ENCODE results near the gene ARL4C. TPM values are rescaled to one million over a fixed set of nuclear protein-coding genes. Genes with fewer than 3 reads are reported as not detected.
A peak's percentile ranks its signal among the peaks of the same experiment; 100 is the strongest.
"Not testable (repeated sequence)": the region's sequence is repeated elsewhere in the genome, so short reads cannot be mapped to it uniquely, and the experiment has no call there.

ARL4C gene
- total and polyA plus RNA-seq, 5 donors from 2014 or later: 103 to 407 (median 152) TPM

GRCh38 chr2:234458466-234458865, 38.4 kb downstream of the ARL4C start:
- H3K4me3 Mint-ChIP-seq: peak overlapping the region in 2 of 4 donors; percentile 52 to 93

GRCh38 chr2:234457421-234457820, 39.5 kb downstream of the ARL4C start:
- H3K27ac ChIP-seq (ENCODE audit: insufficient read depth, low read length, poor library complexity, severe bottlenecking): no peak overlapping the region
- ATAC-seq (ENCODE audit: low read depth in 2 of 2): no peak
- H3K27ac Mint-ChIP-seq: peak overlapping the region in 2 of 3 donors; percentile 62 to 81
- peak overlapping the region in 2 of 4 donors; percentile 15 to 48 for H3K4me3 Mint-ChIP-seq
- H3K4me1 ChIP-seq (ENCODE audit: control insufficient read depth, insufficient read depth, low read length, poor library complexity, severe bottlenecking): peaks cover 72% of the 10 kb centered on the region
- no peaks in the 10 kb centered on the region for H3K36me3 ChIP-seq (ENCODE audit: control insufficient read depth, insufficient read depth, low read length)
- peaks cover under 1% of the 10 kb centered on the region for H3K27me3 Mint-ChIP-seq
- H3K9me3 Mint-ChIP-seq: peaks cover 0 to 9% (median 1%) of the 10 kb centered on the region in 7 donors
- peaks cover 32 to 79% (median 53%) of the 10 kb centered on the region in 4 donors for H3K4me1 Mint-ChIP-seq
- DNase-seq: no peak
- H3K36me3 Mint-ChIP-seq: peaks cover 6% of the 10 kb centered on the region
- no peaks in the 10 kb centered on the region for H3K9me3 ChIP-seq (ENCODE audit: control insufficient read depth in 2 of 2, low read length in 2 of 2)
- no peaks in the 10 kb centered on the region for H3K27me3 ChIP-seq (ENCODE audit: control insufficient read depth, insufficient read depth, low read length)
- H3K4me3 ChIP-seq (ENCODE audit: low read depth, low read length): no peak overlapping the region

More at GRCh38 chr2:234458466-234458865, 38.4 kb downstream of the ARL4C start:
- H3K36me3 ChIP-seq (ENCODE audit: control insufficient read depth, insufficient read depth, low read length): no peaks in the 10 kb centered on the region
- DNase-seq: no peak
- Mint-ChIP-seq H3K27me3 (no peaks in the 10 kb centered on the region), H3K4me1 (peaks cover 32 to 85% (median 56%) of the 10 kb centered on the region in 4 donors), H3K27ac (peak overlapping the region; percentile 93 to 97 (median 94)), H3K36me3 (no peaks in the 10 kb centered on the region), H3K9me3 (peaks cover 0 to 9% (median 0%) of the 10 kb centered on the region in 7 donors)
- H3K4me1 ChIP-seq (ENCODE audit: control insufficient read depth, insufficient read depth, low read length, poor library complexity, severe bottlenecking): peaks cover 73% of the 10 kb centered on the region
- no peaks in the 10 kb centered on the region for H3K27me3 ChIP-seq (ENCODE audit: control insufficient read depth, insufficient read depth, low read length)
- H3K27ac ChIP-seq (ENCODE audit: insufficient read depth, low read length, poor library complexity, severe bottlenecking): no peak overlapping the region
- H3K4me3 ChIP-seq (ENCODE audit: low read depth, low read length): peak overlapping the region; percentile 14
- no peaks in the 10 kb centered on the region for H3K9me3 ChIP-seq (ENCODE audit: control insufficient read depth in 2 of 2, low read length in 2 of 2)
- ATAC-seq (ENCODE audit: low read depth in 2 of 2): no peak

- Histone ChIP-seq H3K27ac (ENCODE audit: insufficient read depth, low read length, poor library complexity, severe bottlenecking) (peak overlapping the region; percentile 95), H3K4me3 (ENCODE audit: low read depth, low read length) (peak overlapping the region; percentile 100), H3K4me1 (ENCODE audit: control insufficient read depth, insufficient read depth, low read length, poor library complexity, severe bottlenecking) (peaks cover 73% of the 10 kb centered on the region)
- H3K27me3 ChIP-seq (ENCODE audit: control insufficient read depth, insufficient read depth, low read length); H3K27me3 Mint-ChIP-seq; H3K36me3 ChIP-seq (ENCODE audit: control insufficient read depth, insufficient read depth, low read length); H3K9me3 Mint-ChIP-seq; ATAC-seq (ENCODE audit: low read depth in 2 of 2); DNase-seq; H3K9me3 ChIP-seq (ENCODE audit: control insufficient read depth in 2 of 2, low read length in 2 of 2): not testable (repeated sequence)
- Mint-ChIP-seq H3K4me3 (peak overlapping the region; percentile 87 to 96 (median 92)), H3K36me3 (peaks cover 26% of the 10 kb centered on the region), H3K27ac (peak overlapping the region; percentile 88 to 98 (median 94)), H3K4me1 (peaks cover 36 to 81% (median 56%) of the 10 kb centered on the region in 4 donors)
Observed at GRCh38 chr2:234455246-234455645, 41.6 kb downstream of the ARL4C start.

- DNase-seq: peak in 2 of 3 donors; percentile 79 to 91
- peaks cover 32% of the 10 kb centered on the region for H3K36me3 Mint-ChIP-seq
- H3K27ac ChIP-seq (ENCODE audit: insufficient read depth, low read length, poor library complexity, severe bottlenecking): peak overlapping the region; percentile 95
Observed at GRCh38 chr2:234454433-234454832, 42.4 kb downstream of the ARL4C start.

GRCh38 chr2:234453216-234453615, 43.7 kb downstream of the ARL4C start:
- Mint-ChIP-seq H3K36me3 (peaks cover 36% of the 10 kb centered on the region), H3K4me3 (peak overlapping the region; percentile 87 to 96 (median 92)), H3K27ac (peak overlapping the region; percentile 88 to 94 (median 94)), H3K4me1 (peaks cover 36 to 83% (median 50%) of the 10 kb centered on the region in 4 donors), H3K9me3 (peaks cover 0 to 8% (median 3%) of the 10 kb centered on the region in 7 donors), H3K27me3 (peaks cover 6% of the 10 kb centered on the region)
- Histone ChIP-seq H3K9me3 (ENCODE audit: control insufficient read depth in 2 of 2, low read length in 2 of 2) (no peaks in the 10 kb centered on the region), H3K4me3 (ENCODE audit: low read depth, low read length) (peak overlapping the region; percentile 100), H3K36me3 (ENCODE audit: control insufficient read depth, insufficient read depth, low read length) (peaks cover 23% of the 10 kb centered on the region), H3K27ac (ENCODE audit: insufficient read depth, low read length, poor library complexity, severe bottlenecking) (peak overlapping the region; percentile 95), H3K4me1 (ENCODE audit: control insufficient read depth, insufficient read depth, low read length, poor library complexity, severe bottlenecking) (peaks cover 75% of the 10 kb centered on the region), H3K27me3 (ENCODE audit: control insufficient read depth, insufficient read depth, low read length) (no peaks in the 10 kb centered on the region)
- DNase-seq (peak in 2 of 3 donors; percentile 47 to 60), ATAC-seq (ENCODE audit: low read depth in 2 of 2) (peak in 1 of 2 donors; percentile 10)

More at GRCh38 chr2:234454433-234454832, 42.4 kb downstream of the ARL4C start:
- peaks cover 13% of the 10 kb centered on the region for H3K36me3 ChIP-seq (ENCODE audit: control insufficient read depth, insufficient read depth, low read length)
- no peaks in the 10 kb centered on the region for H3K27me3 ChIP-seq (ENCODE audit: control insufficient read depth, insufficient read depth, low read length)
- peak; percentile 78 to 80 for ATAC-seq (ENCODE audit: low read depth in 2 of 2)
- Mint-ChIP-seq H3K27me3 (peaks cover 6% of the 10 kb centered on the region), H3K9me3 (peaks cover 0 to 9% (median 3%) of the 10 kb centered on the region in 7 donors), H3K4me1 (peaks cover 37 to 83% (median 54%) of the 10 kb centered on the region in 4 donors), H3K4me3 (peak overlapping the region; percentile 87 to 96 (median 92)), H3K27ac (peak overlapping the region; percentile 88 to 94 (median 94))
- H3K4me1 ChIP-seq (ENCODE audit: control insufficient read depth, insufficient read depth, low read length, poor library complexity, severe bottlenecking): peaks cover 73% of the 10 kb centered on the region
- H3K4me3 ChIP-seq (ENCODE audit: low read depth, low read length): peak overlapping the region; percentile 100
- H3K9me3 ChIP-seq (ENCODE audit: control insufficient read depth in 2 of 2, low read length in 2 of 2): no peaks in the 10 kb centered on the region

- H3K36me3 Mint-ChIP-seq: peaks cover 36% of the 10 kb centered on the region
- Histone ChIP-seq H3K9me3 (ENCODE audit: control insufficient read depth in 2 of 2, low read length in 2 of 2) (no peaks in the 10 kb centered on the region), H3K27me3 (ENCODE audit: control insufficient read depth, insufficient read depth, low read length) (no peaks in the 10 kb centered on the region), H3K36me3 (ENCODE audit: control insufficient read depth, insufficient read depth, low read length) (peaks cover 23% of the 10 kb centered on the region), H3K4me3 (ENCODE audit: low read depth, low read length) (peak overlapping the region; percentile 100), H3K27ac (ENCODE audit: insufficient read depth, low read length, poor library complexity, severe bottlenecking) (peak overlapping the region; percentile 95), H3K4me1 (ENCODE audit: control insufficient read depth, insufficient read depth, low read length, poor library complexity, severe bottlenecking) (peaks cover 87% of the 10 kb centered on the region)
- H3K27me3 Mint-ChIP-seq: peaks cover 6% of the 10 kb centered on the region
- H3K27ac Mint-ChIP-seq: peak overlapping the region; percentile 88 to 95 (median 94)
- peak overlapping the region; percentile 87 to 96 (median 92) for H3K4me3 Mint-ChIP-seq
- ATAC-seq (ENCODE audit: low read depth in 2 of 2) (peak; percentile 35 to 44), DNase-seq (peak in 2 of 3 donors; percentile 66 to 73)
- peaks cover 32 to 85% (median 59%) of the 10 kb centered on the region in 4 donors for H3K4me1 Mint-ChIP-seq
- peaks cover 0 to 5% (median 0%) of the 10 kb centered on the region in 7 donors for H3K9me3 Mint-ChIP-seq
Observed at GRCh38 chr2:234451852-234452625, 44.8 kb downstream of the ARL4C start.

GRCh38 chr2:234451242-234451641, 45.6 kb downstream of the ARL4C start:
- Histone ChIP-seq H3K4me3 (ENCODE audit: low read depth, low read length) (peak overlapping the region; percentile 100), H3K27me3 (ENCODE audit: control insufficient read depth, insufficient read depth, low read length) (no peaks in the 10 kb centered on the region), H3K4me1 (ENCODE audit: control insufficient read depth, insufficient read depth, low read length, poor library complexity, severe bottlenecking) (peaks cover 91% of the 10 kb centered on the region), H3K36me3 (ENCODE audit: control insufficient read depth, insufficient read depth, low read length) (peaks cover 23% of the 10 kb centered on the region), H3K9me3 (ENCODE audit: control insufficient read depth in 2 of 2, low read length in 2 of 2) (no peaks in the 10 kb centered on the region), H3K27ac (ENCODE audit: insufficient read depth, low read length, poor library complexity, severe bottlenecking) (peak overlapping the region; percentile 95)
- Mint-ChIP-seq H3K27me3 (peaks cover 6% of the 10 kb centered on the region), H3K4me1 (peaks cover 37 to 85% (median 60%) of the 10 kb centered on the region in 4 donors), H3K9me3 (peaks cover 0 to 6% (median 1%) of the 10 kb centered on the region in 7 donors), H3K4me3 (peak overlapping the region; percentile 87 to 96 (median 92)), H3K27ac (peak overlapping the region; percentile 88 to 95 (median 94)), H3K36me3 (peaks cover 36% of the 10 kb centered on the region)
- ATAC-seq (ENCODE audit: low read depth in 2 of 2): no peak
- DNase-seq: peak in 1 of 3 donors; percentile 43
